Calu3 (cell line): ENCODE data around the gene SCARB1. TPM values are rescaled to one million over a fixed set of nuclear protein-coding genes. Genes with fewer than 3 reads are reported as not detected.

Experiments used
- BruUV-seq: library from RNA; stranded (reverse); fragments of 400-500 nt; replicated peaks from 2 replicates; lab custom pipeline; 2021; lab: Mats Ljungman, UMichigan
- CTCF ChIA-PET: fragments of 300-600 bp; sonication (Branson Sonifier 250); formaldehyde crosslinking; loops from one replicate; lab custom pipeline; 2022; ENCODE audit warnings: antibody characterized with exemption; lab: Charles Lee
- DNase-seq: peaks from one replicate; pipeline ENCODE4 v3.0.0; 2022
- H3K27ac Mint-ChIP-seq: one replicate; pipeline ENCODE4 v1.8.0; 2022; ENCODE audit warnings: mixed read lengths; ENCODE audit not compliant: unreplicated experiment
- H3K27me3 Mint-ChIP-seq: one replicate; pipeline ENCODE4 v1.8.0; 2022; ENCODE audit warnings: mixed read lengths; ENCODE audit not compliant: unreplicated experiment
- H3K36me3 Mint-ChIP-seq: one replicate; pipeline ENCODE4 v1.8.0; 2022; ENCODE audit warnings: mild to moderate bottlenecking, moderate library complexity, mixed read lengths; ENCODE audit not compliant: insufficient read depth, unreplicated experiment
- H3K4me1 Mint-ChIP-seq: one replicate; pipeline ENCODE4 v1.8.0; 2022; ENCODE audit warnings: mild to moderate bottlenecking, low read depth, mixed read lengths; ENCODE audit not compliant: unreplicated experiment
- H3K4me3 Mint-ChIP-seq: one replicate; pipeline ENCODE4 v1.8.0; 2022; ENCODE audit warnings: mild to moderate bottlenecking, low read depth, moderate library complexity, mixed read lengths; ENCODE audit not compliant: unreplicated experiment
- H3K9me3 Mint-ChIP-seq: one replicate; pipeline ENCODE4 v1.8.0; 2022; ENCODE audit warnings: low read depth, mixed read lengths; ENCODE audit not compliant: unreplicated experiment
- intact Hi-C: fragments of 100-400 bp; cut with micrococcal nuclease; formaldehyde crosslinking; loops from one replicate; pipeline ENCODE4 v1.10.0; 2022; ENCODE audit not compliant: unreplicated experiment
- total RNA-seq: library from RNA; stranded (reverse); gene quantifications from 2 replicates; pipeline ENCODE4 v1.2.3, GENCODE V29; 2022
- TF ChIP-seq, protein P1 (sequence below): fragments of 200-600 bp; IDR thresholded peaks from one replicate; pipeline ENCODE4 v1.8.0; 2022; ENCODE audit warnings: antibody characterized with exemption; ENCODE audit not compliant: unreplicated experiment

Gene SCARB1
- total RNA-seq, 1 experiment from 2014 or later, result 51.6 TPM

DNA sequence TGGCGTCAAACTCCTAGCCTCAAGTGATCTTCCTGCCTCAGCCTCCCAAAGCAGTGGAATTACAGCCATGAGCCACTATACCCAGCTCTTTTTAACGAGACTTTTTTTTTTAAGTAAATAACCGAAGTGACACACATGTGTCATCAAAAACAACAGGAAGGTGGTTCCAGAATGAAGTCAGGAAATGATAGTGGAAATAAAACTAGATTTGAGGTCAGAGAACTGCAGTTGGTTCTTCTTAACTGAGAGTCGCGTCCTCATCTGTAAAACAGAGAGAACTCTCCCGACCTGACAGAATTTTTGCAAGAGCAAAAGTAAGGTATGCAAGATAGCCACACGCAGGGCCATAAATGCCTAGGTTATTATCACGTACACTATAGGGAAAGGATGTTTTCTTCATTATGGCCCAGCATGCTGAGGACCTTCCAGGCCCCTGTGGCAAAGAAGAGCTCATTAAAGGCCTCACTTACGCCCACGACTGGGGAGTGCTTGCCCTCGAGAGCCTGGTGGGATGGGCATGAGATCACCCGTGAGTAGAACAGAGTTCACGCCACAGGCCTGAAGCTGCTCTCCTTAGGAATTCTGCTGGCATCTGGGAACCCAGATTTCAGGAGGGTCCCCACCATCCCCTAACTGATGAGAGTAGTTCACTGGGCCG, 67.2 kb downstream of the SCARB1 start:
- Mint-ChIP-seq H3K36me3 (no peaks in the 10 kb centered on the region), H3K9me3 (no peaks in the 10 kb centered on the region), H3K4me3 (no peak overlapping the region), H3K27ac (no peak overlapping the region), H3K4me1 (no peaks in the 10 kb centered on the region), H3K27me3 (no peaks in the 10 kb centered on the region)
- no peak for DNase-seq
- CTCF ChIA-PET, result no interaction called here
- TF ChIP-seq, protein P1, sequence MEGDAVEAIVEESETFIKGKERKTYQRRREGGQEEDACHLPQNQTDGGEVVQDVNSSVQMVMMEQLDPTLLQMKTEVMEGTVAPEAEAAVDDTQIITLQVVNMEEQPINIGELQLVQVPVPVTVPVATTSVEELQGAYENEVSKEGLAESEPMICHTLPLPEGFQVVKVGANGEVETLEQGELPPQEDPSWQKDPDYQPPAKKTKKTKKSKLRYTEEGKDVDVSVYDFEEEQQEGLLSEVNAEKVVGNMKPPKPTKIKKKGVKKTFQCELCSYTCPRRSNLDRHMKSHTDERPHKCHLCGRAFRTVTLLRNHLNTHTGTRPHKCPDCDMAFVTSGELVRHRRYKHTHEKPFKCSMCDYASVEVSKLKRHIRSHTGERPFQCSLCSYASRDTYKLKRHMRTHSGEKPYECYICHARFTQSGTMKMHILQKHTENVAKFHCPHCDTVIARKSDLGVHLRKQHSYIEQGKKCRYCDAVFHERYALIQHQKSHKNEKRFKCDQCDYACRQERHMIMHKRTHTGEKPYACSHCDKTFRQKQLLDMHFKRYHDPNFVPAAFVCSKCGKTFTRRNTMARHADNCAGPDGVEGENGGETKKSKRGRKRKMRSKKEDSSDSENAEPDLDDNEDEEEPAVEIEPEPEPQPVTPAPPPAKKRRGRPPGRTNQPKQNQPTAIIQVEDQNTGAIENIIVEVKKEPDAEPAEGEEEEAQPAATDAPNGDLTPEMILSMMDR, result no peak
- intact Hi-C loops, result no loop called here
- BruUV-seq, result no TSS peak

DNA sequence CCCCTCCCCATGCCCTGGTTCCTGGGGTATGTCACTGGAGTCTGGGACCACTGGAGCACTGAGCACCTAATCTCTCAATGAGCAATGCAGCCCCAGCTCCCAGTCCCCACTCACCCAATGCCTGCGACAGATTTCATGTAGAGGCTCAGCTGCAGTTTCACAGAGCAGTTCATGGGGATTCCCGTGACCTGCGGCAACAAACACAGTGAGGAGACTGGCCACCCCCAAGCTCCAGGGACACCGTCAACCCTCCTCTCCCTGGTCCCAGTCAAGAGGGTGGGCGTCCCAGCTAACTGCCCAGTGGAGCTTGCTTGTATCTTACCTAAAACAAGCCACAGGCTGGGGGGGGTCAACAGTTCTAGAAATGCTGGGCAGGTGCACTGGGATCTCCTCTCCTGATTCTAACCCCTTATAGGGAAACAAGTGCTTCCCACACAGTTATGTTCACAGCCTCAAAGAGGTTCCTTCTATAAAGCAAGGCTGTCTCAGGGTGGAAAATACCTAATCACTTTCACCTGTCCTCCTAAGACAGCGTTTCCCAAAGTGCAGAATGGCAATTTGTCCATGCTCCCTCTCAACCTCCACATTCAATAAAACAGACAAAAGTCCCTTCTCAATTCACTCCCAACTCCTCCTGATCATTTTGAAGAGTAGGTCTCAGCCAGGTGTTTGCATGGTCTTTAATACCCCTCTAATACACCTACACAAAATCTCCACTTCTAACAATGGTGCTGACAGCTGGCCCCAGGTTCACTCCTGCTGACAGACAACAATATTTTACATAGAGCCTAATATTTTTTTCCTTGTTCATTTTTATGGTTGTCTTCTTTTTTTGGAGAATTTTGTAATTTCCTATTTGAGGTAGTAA, 68.3 kb downstream of the SCARB1 start:
- TF ChIP-seq, protein P1, result no peak
- intact Hi-C loops, result no loop called here
- CTCF ChIA-PET, result no interaction called here
- Mint-ChIP-seq H3K4me1 (no peaks in the 10 kb centered on the region), H3K27me3 (no peaks in the 10 kb centered on the region), H3K36me3 (no peaks in the 10 kb centered on the region), H3K4me3 (no peak overlapping the region), H3K27ac (no peak overlapping the region), H3K9me3 (no peaks in the 10 kb centered on the region)
- no TSS peak for BruUV-seq
- no peak for DNase-seq

DNA sequence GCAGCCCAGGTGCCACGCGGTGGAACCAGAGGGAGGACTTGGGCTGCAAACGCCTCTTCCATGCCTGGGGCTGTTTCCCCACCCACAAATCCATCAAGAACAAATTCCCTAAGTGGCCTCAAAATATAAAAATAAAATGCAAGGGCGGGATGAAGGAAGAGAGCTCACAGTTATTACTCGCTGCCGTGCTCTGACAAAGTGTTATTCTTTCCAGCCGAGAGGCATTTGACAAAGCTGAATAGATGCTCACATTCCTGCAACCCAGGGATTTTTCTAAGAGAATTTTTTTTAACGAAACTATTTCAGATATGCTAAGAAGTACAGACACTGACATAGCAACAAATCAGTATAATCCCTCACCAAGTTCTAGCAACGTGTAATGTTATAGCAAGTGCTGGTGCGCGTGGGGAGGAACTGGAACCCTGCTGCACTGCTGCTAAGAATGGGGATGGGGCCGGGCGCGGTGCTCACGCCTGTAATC, 70.7 kb downstream of the SCARB1 start:
- no peak overlapping the region for H3K4me3 Mint-ChIP-seq
- BruUV-seq, result no TSS peak
- DNase-seq, result no peak
- intact Hi-C loops, result no loop called here
- H3K4me1 Mint-ChIP-seq, result no peaks in the 10 kb centered on the region
- no peaks in the 10 kb centered on the region for H3K27me3 Mint-ChIP-seq
- H3K27ac Mint-ChIP-seq, result no peak overlapping the region
- H3K9me3 Mint-ChIP-seq, result no peaks in the 10 kb centered on the region
- TF ChIP-seq, protein P1, result no peak
- no peaks in the 10 kb centered on the region for H3K36me3 Mint-ChIP-seq
- CTCF ChIA-PET, result no interaction called here

DNA sequence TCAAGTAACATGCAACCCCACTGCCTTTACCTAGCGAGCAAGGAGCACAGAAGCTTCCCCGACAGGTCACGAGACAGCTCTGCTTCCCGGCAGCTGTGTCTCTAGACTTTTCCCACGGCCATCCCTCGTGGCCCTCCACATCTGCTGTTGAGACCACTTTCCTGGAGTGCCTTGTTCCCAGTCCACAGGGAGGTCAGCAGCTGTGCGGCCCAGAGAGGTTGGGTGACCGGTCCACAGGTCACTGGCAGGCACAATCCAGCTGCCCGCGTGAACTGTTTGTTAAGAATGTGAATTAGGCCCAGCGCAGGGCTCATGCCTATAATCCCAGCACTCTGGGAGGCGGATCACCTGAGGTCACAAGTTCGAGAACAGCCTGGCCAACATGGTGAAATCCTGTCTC, 71.5 kb downstream of the SCARB1 start:
- Mint-ChIP-seq H3K27ac (no peak overlapping the region), H3K27me3 (no peaks in the 10 kb centered on the region), H3K4me1 (no peaks in the 10 kb centered on the region), H3K9me3 (no peaks in the 10 kb centered on the region), H3K36me3 (no peaks in the 10 kb centered on the region), H3K4me3 (no peak overlapping the region)
- no TSS peak for BruUV-seq
- CTCF ChIA-PET, result no interaction called here
- TF ChIP-seq, protein P1, result no peak
- DNase-seq, result no peak
- intact Hi-C loops, result no loop called here
